HG03175 (cell line): Measurements from ENCODE around the gene GPC1.

Experiments used
- ATAC-seq: cut with Tn5 transposase; IDR thresholded peaks from one replicate; pipeline ENCODE4 v1.9.1; 2021; ENCODE audit warnings: mild to moderate bottlenecking, moderate library complexity; ENCODE audit not compliant: unreplicated experiment

GPC1 gene

DNA sequence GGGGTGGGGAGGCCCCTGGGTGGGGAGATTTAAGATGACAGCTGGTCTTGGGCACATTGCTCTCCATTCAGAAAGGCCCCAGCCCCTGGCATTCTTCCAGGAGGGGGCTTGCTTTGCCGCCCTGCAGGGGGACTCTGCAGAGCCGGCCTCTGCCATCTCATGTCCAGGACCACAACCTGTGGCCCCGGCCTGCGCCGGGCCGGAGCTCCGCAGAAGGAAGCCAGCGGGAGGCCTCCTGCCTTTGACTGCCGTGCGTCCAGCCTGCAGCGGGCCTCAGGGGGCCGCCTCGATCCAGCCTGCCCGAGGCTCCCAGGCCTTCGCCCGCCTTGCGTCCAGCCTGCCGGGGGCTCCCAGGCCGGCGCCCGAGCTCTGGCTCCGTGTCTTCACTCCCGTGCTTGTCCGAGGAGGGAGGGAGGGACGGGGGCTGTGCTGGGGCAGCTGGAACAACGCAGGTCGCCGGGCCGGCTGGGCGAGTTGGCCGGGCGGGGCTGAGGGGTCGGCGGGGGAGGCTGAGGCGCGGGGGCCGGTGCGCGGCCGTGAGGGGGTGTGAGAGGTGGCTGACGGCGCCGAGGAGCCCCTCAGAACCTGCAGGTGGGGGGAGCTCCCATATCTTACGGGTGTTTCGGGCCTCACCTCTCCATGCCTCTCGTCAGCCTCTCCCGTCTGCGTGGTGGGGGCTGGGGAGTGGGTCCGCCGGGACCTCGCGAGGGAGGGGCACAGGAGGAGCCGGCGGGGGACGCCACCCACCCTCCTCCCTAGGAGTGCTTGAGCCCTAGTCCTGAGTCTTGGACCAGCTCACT is 20.4 kb downstream of the GPC1 start:
- no peak for ATAC-seq

DNA sequence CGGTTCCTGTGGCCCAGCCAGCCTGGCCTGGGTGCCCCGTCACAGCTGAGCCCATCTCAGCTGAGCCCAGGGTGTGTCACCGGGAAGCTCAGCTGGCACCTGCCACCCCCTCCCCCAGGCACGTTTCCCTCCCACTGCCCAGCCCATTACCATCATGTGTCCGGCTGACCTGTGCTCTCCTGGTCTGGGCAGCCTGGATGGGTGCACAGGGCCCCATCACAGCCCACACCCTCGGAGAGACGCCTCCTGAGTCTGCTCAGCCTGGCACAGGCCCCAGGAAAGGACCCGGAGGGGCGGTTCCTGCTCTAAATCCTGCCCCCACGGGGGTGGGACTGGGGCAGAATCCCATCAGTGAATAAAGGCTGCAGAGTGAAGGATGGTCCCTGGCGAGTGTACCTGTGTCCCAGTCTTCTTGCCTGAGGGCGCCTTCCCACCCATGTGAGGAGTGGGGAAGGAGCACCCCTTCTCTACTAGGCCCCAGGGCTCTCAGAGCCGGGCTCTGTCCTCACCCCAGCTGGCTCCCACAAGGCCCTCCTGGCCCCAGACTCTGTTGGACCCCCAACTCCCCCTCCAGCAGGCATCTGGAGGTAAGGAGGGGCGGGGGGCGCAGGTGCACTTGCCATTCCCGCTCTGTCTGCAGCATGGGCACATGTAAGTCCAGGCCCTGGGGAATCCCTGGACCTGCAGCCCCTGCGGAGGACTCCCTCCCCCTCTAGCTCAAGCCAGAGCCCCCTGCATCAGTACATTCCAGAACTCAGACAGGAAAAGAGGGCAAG is 21.2 kb downstream of the GPC1 start:
- no peak for ATAC-seq

DNA sequence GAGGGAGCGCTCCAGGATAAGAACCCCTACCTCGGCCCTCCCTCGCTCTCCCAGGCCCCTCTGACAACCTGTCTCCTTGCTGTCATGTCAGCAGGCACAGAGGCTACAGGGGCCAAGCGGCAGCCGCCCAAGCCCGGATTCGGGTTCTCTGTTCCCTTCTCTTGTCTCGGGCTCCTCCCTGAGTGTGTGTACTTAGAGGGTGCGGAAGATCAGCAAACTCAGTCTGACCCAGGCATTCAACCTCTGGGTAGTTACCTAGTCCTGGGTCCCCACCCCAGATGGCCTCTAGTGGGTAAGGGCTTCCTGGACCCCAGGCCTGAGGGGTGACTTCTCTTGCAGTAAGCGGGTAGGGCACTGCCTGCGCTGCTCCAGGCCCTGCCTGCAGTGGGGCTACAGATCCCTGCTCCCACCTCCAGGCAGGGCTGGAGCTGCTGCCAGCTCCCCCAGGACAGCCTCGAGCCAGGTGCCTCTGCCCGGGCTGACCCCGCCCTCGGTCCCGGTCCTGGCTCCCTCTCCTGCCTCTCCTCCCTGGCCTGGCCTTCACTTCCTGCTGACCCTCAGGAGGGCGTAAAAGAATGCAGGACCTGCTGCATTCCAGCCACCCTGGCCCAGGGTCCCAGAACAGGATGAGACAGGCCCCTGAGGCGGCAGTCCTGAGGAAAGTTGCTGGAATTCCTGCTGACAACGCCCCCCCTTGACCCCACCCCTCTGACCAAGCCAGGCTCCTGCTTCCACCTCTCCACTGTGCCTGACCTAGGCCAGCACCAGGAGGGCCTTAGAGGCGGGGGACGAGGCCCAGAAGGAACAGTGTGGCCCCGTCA is 22.0 kb downstream of the GPC1 start:
- ATAC-seq, result no peak

DNA sequence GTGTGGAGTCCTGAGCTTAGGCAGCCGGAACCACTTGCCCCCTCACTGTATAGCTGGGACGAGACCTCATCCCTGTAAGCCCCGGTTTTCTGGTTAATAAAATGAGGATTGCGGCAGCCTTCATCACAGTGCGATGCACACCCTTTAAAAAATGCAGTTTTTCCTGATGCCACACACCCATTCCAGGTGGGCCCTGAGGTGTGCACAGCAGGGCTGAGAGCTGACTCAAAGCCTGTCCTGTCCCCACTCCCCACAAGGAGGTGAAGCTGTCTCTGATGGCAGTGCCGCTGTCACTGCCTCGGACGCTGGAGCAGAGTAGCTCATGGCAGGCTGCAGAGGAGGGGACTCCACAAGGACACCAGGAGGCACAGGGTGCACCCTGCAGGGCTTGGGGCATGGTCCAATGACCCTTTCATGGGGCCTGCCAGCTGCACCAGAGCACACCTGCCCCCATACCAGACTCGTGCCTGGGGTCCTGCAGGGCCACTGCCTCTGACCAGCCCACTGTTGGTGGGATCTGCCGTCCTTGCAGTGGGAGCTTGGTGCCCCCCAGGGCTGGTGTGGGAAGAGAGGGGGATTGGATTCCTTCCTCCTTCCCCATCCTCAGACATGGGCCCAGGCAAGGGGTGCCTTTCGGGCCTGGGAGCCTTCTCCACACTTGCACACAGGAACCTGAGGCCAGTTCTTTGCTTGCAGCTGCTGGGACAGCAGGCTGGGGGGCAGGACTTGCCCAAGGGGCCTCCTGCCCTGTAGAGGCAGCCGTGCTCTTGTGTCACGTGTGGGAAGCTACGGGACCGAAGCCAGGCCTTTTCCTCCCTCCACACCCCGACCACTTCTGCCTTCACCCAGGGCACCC is 22.8 kb downstream of the GPC1 start:
- ATAC-seq, result no peak

DNA sequence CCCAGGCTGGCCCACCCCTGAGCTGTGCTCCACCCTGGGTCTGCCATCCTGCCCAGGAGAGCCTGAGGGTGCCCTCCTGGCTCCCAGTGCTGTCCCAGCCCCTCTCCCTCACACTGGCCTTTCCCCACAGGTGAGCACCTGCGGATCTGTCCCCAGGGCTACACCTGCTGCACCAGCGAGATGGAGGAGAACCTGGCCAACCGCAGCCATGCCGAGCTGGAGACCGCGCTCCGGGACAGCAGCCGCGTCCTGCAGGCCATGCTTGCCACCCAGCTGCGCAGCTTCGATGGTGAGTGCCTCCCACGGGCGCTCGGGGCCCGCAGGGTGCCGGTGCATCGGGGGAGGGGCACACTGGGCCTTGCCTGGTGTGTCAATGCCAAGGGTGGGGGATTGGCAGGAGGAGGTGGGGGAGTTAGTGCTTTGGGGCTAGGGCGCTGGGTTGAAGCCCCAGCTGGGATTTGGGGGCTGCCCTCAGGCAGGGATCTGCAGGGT is 23.5 kb downstream of the GPC1 start:
- ATAC-seq, result no peak

DNA sequence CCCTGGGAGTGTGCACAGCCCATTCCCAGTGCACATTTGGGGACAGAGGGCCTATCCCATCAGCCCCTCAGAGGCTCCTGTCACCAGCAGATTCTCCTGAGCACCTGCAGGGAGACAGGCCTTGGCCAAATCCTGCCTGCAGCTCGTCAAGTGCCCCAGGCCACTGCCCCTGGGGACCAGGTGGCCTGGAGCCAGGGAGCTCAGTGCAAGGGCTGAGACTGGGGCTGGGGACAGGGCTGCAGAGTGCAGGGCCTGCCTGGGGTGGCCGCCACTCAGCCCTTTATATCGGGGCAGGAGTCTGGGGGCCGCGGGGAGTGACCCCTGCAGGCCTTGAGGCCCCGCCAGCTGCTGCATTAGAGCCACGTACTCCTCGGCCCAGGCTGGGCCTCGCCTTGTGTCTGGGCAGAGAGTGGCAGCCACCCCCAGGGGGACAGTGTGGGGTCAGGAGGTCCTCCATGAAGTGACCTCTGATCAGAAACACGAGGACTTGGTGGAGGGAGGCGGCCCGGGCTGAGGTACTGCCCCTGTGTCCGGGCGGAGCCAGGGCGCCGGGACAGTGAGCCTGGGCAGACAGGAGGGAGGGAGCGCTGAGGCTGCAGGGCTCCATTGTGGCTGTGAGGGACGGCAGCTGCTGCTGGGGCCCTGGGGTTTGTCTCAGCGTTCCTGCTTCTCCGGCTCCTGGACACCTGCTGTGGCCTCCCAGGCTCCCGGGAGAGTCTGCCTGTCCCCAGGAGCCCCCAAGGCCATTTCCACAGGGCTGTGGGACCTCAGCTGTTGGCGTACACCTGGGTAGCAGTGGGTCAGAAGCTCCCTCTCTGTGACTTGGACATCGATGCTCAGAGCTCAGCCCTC is 24.2 kb downstream of the GPC1 start:
- ATAC-seq, result no peak

DNA sequence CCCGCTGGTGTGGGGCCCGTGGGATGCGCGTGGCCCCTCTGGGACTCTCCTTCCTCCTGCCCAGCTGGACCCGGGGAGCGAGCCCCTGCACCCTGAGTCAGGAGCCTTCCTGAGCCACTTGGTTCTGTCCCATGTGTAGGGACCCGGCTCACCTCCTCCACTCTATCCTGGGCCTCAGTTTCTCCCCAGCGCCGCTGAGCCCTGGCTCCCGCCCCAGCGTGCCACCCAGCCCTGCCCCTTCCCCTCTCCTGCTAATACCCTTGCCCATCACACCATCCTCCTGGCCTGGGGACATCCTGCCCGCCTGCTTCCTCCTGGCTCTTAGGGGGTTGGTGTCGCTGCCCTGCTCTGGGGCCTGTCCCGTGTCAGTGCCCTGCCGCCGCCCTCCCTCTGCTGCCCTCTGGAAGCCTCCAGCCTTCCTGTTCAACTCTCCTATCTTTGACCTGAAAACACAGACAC is 24.8 kb downstream of the GPC1 start:
- no peak for ATAC-seq

DNA sequence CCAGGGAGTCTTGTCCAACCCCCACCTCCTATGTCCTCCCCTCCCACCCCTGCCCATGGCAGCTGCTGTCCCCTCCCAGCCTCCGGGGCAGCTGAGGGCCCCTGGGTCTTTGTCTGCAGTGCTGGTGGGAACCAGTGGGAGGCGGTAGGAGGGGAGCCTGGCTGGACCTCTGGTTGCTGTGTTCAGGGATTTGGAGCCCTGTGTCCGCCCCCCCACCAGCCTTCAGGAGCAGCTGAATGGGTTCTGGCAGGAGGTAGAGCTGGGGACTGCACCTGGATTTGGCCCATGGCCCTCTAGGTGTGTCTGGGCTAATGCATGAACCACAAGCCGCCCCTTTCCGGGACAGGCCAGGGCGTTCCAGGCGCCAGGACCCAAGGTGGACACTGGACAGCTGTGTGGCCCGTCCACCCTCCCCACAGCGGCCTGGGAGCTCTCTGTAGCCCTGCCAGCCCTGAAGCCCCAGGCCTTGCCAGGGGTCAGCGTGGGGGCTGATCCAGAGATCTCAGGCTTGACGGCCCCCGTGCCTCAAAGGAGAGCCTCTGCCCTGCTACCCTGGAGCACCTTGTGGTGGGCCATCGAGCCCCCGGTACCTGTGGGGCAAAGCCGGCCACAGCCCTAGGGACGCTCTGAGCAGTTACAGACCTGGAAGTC is 25.4 kb downstream of the GPC1 start:
- no peak for ATAC-seq

DNA sequence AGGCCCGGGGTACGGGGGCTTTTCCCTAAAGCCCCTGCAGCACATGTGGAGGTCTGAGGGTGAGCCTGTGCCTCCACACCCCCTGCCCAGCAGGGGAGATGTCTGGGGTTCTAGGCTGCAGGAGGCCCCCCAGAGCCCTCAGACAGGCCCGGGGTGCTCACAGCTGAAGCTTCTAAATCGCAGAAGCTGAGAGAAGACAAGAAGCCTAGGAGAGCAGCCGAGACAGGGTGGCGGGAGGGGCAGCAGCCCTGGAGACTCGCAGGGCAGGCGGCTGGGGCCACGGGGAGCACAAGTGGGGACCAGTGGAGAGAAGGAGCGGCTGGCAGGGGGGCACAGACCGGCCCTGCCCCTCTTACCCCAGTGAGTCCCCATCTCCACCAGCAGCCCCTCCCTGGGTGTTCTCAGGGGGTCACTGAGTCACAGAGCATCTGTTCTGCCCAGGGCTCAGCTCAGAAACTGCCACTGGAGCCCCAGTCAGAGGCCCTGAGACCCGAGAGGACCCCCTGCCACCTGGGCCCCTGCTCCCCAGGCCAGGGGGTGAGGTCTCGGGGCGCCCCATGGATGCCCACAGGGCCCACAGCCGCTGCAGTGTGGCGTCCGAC is 26.1 kb downstream of the GPC1 start:
- ATAC-seq, result no peak

DNA sequence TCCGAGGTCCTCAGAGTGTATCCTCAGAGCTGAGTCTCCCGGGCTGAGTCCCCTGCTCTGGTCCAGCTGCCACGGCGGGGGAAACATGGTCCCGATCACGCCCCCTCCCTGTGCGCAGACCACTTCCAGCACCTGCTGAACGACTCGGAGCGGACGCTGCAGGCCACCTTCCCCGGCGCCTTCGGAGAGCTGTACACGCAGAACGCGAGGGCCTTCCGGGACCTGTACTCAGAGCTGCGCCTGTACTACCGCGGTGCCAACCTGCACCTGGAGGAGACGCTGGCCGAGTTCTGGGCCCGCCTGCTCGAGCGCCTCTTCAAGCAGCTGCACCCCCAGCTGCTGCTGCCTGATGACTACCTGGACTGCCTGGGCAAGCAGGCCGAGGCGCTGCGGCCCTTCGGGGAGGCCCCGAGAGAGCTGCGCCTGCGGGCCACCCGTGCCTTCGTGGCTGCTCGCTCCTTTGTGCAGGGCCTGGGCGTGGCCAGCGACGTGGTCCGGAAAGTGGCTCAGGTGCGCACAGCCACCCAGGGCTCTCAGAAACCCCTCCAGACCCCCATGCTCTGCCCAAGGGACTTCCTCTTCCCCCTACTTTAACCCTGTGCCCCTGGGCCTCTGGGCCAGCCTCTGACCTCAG is 26.7 kb downstream of the GPC1 start:
- no peak for ATAC-seq

DNA sequence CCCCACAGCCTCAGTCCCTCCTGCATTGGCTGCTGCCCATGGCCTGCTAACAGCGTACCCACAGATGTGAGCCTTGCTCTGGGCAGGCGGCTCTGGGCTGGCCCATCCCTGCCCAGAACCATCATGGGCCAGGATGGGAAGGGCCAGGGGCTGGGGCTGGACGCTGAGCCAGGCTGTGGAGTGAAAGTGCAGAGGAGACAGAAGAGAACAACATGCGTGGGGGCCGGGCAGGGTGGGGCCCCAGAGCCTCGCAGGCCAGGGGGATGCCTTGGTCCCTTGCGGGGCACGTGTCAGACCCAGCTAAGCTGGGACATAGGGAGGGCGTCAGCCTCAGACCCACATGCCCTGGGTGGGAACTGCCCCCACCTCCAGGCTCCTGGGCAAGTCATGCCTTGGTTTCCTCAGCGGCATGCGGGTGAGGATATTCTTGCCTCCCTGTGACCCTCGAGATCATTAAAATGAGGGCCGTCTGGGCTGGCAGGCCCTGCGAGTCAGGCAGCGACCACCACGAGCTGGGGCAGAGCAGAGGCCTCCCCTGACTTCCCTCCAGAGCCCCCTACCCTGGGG is 27.3 kb downstream of the GPC1 start:
- no peak for ATAC-seq

DNA sequence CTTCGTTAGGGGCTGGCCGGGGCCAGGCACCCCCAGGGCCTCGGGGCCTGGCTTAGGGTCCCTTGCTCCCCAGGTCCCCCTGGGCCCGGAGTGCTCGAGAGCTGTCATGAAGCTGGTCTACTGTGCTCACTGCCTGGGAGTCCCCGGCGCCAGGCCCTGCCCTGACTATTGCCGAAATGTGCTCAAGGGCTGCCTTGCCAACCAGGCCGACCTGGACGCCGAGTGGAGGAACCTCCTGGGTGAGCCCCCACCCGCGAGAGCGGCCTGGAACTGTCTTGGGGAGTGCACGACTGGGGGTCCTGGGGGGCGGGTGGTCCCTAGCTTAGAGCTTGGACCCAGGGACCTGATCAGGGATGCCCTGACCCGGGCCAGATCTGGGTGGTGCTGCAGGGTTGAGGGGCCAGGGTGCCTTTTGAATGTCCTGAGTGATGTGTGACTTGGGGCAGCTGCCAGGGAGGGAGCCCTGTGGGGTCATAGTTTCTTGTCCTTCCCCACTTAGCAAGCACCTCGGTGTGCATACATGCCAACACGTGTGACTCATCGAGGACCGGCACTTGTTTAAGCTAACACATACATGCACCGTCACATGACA is 27.9 kb downstream of the GPC1 start:
- no peak for ATAC-seq

DNA sequence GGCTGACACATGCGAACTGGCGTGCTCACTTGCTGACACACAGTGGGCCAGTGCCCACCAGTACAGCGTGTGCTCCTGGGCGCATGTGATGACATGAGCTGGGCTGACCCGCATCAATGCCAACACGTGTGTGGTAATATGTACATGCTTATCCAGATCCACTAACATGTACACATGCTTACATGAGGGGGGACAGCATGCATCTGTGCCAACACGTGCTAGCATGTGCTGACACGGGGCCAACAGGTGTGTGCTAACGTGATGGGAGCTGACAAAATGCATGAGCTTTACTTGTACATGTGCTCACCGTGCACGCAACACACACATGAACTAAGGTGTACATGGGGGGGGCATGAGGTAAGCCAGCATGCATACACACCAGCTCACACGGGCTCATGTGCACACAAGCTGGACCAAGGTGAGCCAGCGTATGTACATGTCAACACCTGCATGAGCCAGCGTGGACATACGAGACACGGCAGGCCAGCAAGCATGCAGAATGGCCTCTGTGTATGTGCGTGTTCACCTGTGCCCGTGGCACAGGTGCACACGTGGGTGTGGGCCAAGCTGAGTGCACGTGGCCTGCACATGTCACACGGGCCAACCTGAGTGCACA is 28.5 kb downstream of the GPC1 start:
- ATAC-seq, result no peak

DNA sequence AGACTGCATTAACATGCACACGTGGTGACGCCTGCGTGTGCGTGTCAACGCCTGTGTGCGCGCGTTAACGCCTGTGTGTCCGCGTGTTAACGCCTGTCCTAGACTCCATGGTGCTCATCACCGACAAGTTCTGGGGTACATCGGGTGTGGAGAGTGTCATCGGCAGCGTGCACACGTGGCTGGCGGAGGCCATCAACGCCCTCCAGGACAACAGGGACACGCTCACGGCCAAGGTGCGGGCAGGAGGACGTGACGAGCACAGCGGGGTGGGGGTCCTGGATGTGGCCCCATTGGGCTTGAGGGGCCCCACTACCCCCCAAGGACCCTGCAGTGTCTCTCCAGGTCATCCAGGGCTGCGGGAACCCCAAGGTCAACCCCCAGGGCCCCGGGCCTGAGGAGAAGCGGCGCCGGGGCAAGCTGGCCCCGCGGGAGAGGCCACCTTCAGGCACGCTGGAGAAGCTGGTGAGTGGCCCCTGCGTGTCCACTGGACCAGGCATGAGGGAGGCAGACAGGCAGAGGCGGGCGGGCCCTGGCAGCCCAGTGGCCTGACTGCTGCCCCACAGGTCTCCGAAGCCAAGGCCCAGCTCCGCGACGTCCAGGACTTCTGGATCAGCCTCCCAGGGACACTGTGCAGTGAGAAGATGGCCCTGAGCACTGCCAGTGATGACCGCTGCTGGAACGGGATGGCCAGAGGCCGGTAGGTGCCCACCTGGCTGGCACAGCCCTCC is 29.2 kb downstream of the GPC1 start:
- ATAC-seq, result no peak

DNA sequence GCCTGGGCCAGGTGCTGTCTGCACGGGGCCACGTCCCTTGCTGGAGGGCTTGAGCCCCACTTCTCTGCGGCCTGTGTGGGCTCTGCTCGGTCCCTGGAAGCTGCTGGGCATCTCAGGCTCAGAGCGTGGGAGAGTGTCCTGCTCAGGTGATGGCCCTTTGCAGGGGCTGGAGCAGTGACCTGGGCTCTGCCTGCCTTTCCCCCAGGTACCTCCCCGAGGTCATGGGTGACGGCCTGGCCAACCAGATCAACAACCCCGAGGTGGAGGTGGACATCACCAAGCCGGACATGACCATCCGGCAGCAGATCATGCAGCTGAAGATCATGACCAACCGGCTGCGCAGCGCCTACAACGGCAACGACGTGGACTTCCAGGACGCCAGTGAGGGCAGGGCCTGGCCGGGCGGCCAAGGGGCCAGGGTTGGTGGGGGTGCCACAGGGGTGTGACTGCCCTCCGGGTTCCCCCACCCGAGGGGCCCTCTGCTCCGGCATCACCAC is 29.9 kb downstream of the GPC1 start:
- ATAC-seq, result no peak
